ENCODE data around the gene NAALAD2. TPM values are rescaled to one million over a fixed set of nuclear protein-coding genes. Genes with fewer than 3 reads are reported as not detected.

NAALAD2 gene
- total RNA-seq, 1 experiment from 2014 or later, result 142 TPM

- Mint-ChIP-seq H3K27ac (ENCODE audit: unreplicated experiment) (no peak overlapping the region), H3K36me3 (ENCODE audit: insufficient read depth, unreplicated experiment) (peaks cover 6% of the 10 kb centered on the region), H3K4me1 (ENCODE audit: low read depth, unreplicated experiment) (peaks cover 19% of the 10 kb centered on the region), H3K4me3 (ENCODE audit: unreplicated experiment) (no peak overlapping the region), H3K27me3 (ENCODE audit: insufficient read depth, unreplicated experiment) (no peaks in the 10 kb centered on the region), H3K9me3 (ENCODE audit: unreplicated experiment) (peaks cover 18% of the 10 kb centered on the region)
- no peak for DNase-seq
- TF ChIP-seq CTCF (IDR thresholded peaks at IDR 0.05; ENCODE audit: insufficient read depth in 1 of 2, low read depth in 1 of 2, low read length in 1 of 2, severe bottlenecking in 1 of 2, unreplicated experiment in 1 of 2), result no peak
- no peak overlapping the region for H3K4me3 ChIP-seq (ENCODE audit: low read depth, low read length)
- intact Hi-C loops (cut with micrococcal nuclease; ENCODE audit: unreplicated experiment), result no loop called here
- H3K9me3 ChIP-seq, result no peaks in the 10 kb centered on the region; the same call in 1 of the 2 replicates
- ChIA-PET CTCF (no interaction called here), POLR2A (interaction anchor here (0.7 kb wide), 1 partner anchor 545 kb away, joined by 7 read pairs; no protein-coding TSS in a partner anchor)
- no peaks in the 10 kb centered on the region for H3K27me3 ChIP-seq (replicated peaks; ENCODE audit: control insufficient read depth, insufficient read depth, low read length)
- H3K36me3 ChIP-seq (ENCODE audit: control insufficient read depth, insufficient read depth, low read length), result no peaks in the 10 kb centered on the region; the same call in 1 of the 2 replicates
- no TSS peak for BruUV-seq (replicated peaks)
- peaks cover 15% of the 10 kb centered on the region for H3K4me1 ChIP-seq
Observed at GRCh38 chr11:90241414-90241813, 107.0 kb downstream of the NAALAD2 start.

Other genes with a start within 250 kb of the NAALAD2 start
- gene TRIM49D1, start 212.4 kb upstream of the NAALAD2 start, total RNA-seq (2022), result not detected in 2 replicates
- gene TRIM49D2, start 210.6 kb upstream of the NAALAD2 start, total RNA-seq (2022), result not detected in 2 replicates
- gene TRIM64, start 168.6 kb upstream of the NAALAD2 start, total RNA-seq (2022), result not detected in 2 replicates
- not detected in 2 replicates for gene TRIM49C, start 103.6 kb upstream of the NAALAD2 start, total RNA-seq (2022)
- not detected in 2 replicates for gene UBTFL1, start 48.7 kb upstream of the NAALAD2 start, total RNA-seq (2022)
- gene CHORDC1, start 88.4 kb downstream of the NAALAD2 start, total RNA-seq (2022), result 194 and 227 TPM in 2 replicates